PC-3 (cell line): ENCODE measurements around the gene CCNY.

Experiments
- CTCF ChIP-seq: fragments of 300-600 bp; sonication (generic); conservative IDR thresholded peaks from 2 replicates; pipeline ENCODE4 v1.5.1; 2017; ENCODE audit warnings: antibody characterized with exemption, low read depth, mild to moderate bottlenecking, low read length
- EZH2 ChIP-seq: fragments of 300-600 bp; sonication (generic); IDR thresholded peaks from one replicate; pipeline ENCODE4 v1.6.1; 2017; ENCODE audit warnings: antibody characterized with exemption, mild to moderate bottlenecking, low read length; ENCODE audit not compliant: unreplicated experiment
- EZH2phosphoT487 ChIP-seq: fragments of 300-600 bp; sonication (generic); IDR thresholded peaks from 2 replicates; pipeline ENCODE4 v1.6.1; 2018; ENCODE audit warnings: mild to moderate bottlenecking, antibody characterized with exemption, low read length, borderline replicate concordance

- TF ChIP-seq CTCF, result no peak
- no peak for TF ChIP-seq EZH2phosphoT487
- no peak for TF ChIP-seq EZH2
Measured at GRCh38 chr10:35316218-35316967, 19.9 kb upstream of the CCNY start.
